Panc1 (cell line): ENCODE results near the gene RXRG. TPM values are rescaled to one million over a fixed set of nuclear protein-coding genes. Genes with fewer than 3 reads are reported as not detected.

Experiments
- ATAC-seq: fragments of 200-7000 bp; cut with Tn5 transposase; 2 replicates; pipeline ENCODE4 v1.9.1; 2020; ENCODE audit warnings: mild to moderate bottlenecking, moderate library complexity
- BruUV-seq: library from RNA; stranded (reverse); fragments of 400-500 nt; replicated peaks from 2 replicates; lab custom pipeline; 2021; lab: Mats Ljungman, UMichigan
- CTCF ChIA-PET: fragments of 300-600 bp; sonication (Branson Sonifier 250); formaldehyde crosslinking; loops from one replicate; lab custom pipeline; 2022; ENCODE audit warnings: antibody characterized with exemption; lab: Charles Lee
- POLR2A ChIA-PET: fragments of 300-600 bp; sonication (Branson Sonifier 250); formaldehyde crosslinking; loops from one replicate; lab custom pipeline; 2022; ENCODE audit warnings: antibody characterized with exemption; lab: Charles Lee
- DNase-seq: peaks from one replicate; pipeline ENCODE4 v3.0.0-alpha.2; 2010; ENCODE audit warnings: low read depth, low spot score
- H3K27ac ChIP-seq: 2 replicates; pipeline ENCODE4 v1.5.1; 2011; ENCODE audit warnings: mild to moderate bottlenecking, low read length, inconsistent platforms
- H3K27me3 ChIP-seq: fragments of 200-500 bp; sonication (Bioruptor generic); 2 replicates; pipeline ENCODE4 v1.6.0; 2014; ENCODE audit warnings: low read length, inconsistent platforms; ENCODE audit not compliant: control insufficient read depth, insufficient read depth
- H3K36me3 ChIP-seq: fragments of 200-500 bp; sonication (Bioruptor generic); 2 replicates; pipeline ENCODE4 v1.5.1; 2014; ENCODE audit warnings: inconsistent platforms, mild to moderate bottlenecking, low read length, moderate library complexity; ENCODE audit not compliant: control insufficient read depth, insufficient read depth
- H3K4me1 ChIP-seq: 2 replicates; pipeline ENCODE4 v1.5.1; 2011; ENCODE audit warnings: inconsistent platforms, mild to moderate bottlenecking, low read length, moderate library complexity; ENCODE audit not compliant: control insufficient read depth, insufficient read depth
- H3K4me3 ChIP-seq, 2 experiments: 2 replicates each; pipeline ENCODE4 v1.5.1; 2011 to 2012; ENCODE audit warnings: low read depth in 2 of 2, low read length in 2 of 2, mild to moderate bottlenecking in 2 of 2, inconsistent platforms in 1 of 2, moderate library complexity in 1 of 2
- H3K9me3 ChIP-seq: fragments of 200-500 bp; sonication (Bioruptor generic); 2 replicates; pipeline ENCODE4 v1.5.1; 2014; ENCODE audit warnings: low read depth, mild to moderate bottlenecking, inconsistent platforms, low read length, moderate library complexity; ENCODE audit not compliant: control insufficient read depth, insufficient read depth
- POLR2AphosphoS5 ChIP-seq: IDR thresholded peaks from 2 replicates; pipeline ENCODE4 v1.6.1; 2012; ENCODE audit warnings: mild to moderate bottlenecking, low read depth, low read length, moderate library complexity
- REST ChIP-seq, 2 experiments: IDR thresholded peaks; 2 replicates each; pipeline ENCODE4 v1.6.1; 2011 to 2012; ENCODE audit warnings: low read depth in 2 of 2, control low read depth in 1 of 2, low read length in 1 of 2, mild to moderate bottlenecking in 1 of 2, moderate library complexity in 1 of 2; ENCODE audit not compliant: insufficient read depth in 1 of 2
- SIN3A ChIP-seq: IDR thresholded peaks from 2 replicates; pipeline ENCODE4 v1.6.1; 2012; ENCODE audit warnings: low read depth, mild to moderate bottlenecking, low read length, moderate library complexity, borderline replicate concordance; ENCODE audit not compliant: insufficient read depth
- TCF7L2 ChIP-seq: IDR thresholded peaks from 2 replicates; pipeline ENCODE4 v1.6.1; 2011; ENCODE audit warnings: mild to moderate bottlenecking, low read depth, low read length, inconsistent platforms
- in situ Hi-C: cut with HindIII; loops from 2 replicates; pipeline ENCODE4 v1.10.0; 2016; ENCODE audit warnings: low sequenced_read_pairs, low pct_unique_long_range_greater_than_20kb
- intact Hi-C: fragments of 100-400 bp; cut with micrococcal nuclease; formaldehyde crosslinking; loops from one replicate; pipeline ENCODE4 v1.10.0; 2022; ENCODE audit not compliant: unreplicated experiment
- total RNA-seq: library from RNA; stranded (reverse); gene quantifications from one replicate; pipeline ENCODE4 v1.2.1, GENCODE V29; 2021; ENCODE audit not compliant: unreplicated experiment
- TF ChIP-seq, protein P1 (sequence below): fragments of 450-650 bp; IDR thresholded peaks from 2 replicates; pipeline ENCODE4 v1.5.1; 2017; ENCODE audit warnings: mild to moderate bottlenecking

RXRG gene
- total RNA-seq, 1 experiment from 2014 or later, result not detected

GRCh38 chr1:165426745-165427144 lies 18.2 kb downstream of the RXRG start:
- no peaks in the 10 kb centered on the region for H3K36me3 ChIP-seq
- ATAC-seq (no peak), DNase-seq (no peak)
- ChIA-PET CTCF (no interaction called here), POLR2A (no interaction called here)
- BruUV-seq, result no TSS peak
- no peaks in the 10 kb centered on the region for H3K27me3 ChIP-seq
- H3K4me3 ChIP-seq, result no peak overlapping the region
- TF ChIP-seq, protein P1, sequence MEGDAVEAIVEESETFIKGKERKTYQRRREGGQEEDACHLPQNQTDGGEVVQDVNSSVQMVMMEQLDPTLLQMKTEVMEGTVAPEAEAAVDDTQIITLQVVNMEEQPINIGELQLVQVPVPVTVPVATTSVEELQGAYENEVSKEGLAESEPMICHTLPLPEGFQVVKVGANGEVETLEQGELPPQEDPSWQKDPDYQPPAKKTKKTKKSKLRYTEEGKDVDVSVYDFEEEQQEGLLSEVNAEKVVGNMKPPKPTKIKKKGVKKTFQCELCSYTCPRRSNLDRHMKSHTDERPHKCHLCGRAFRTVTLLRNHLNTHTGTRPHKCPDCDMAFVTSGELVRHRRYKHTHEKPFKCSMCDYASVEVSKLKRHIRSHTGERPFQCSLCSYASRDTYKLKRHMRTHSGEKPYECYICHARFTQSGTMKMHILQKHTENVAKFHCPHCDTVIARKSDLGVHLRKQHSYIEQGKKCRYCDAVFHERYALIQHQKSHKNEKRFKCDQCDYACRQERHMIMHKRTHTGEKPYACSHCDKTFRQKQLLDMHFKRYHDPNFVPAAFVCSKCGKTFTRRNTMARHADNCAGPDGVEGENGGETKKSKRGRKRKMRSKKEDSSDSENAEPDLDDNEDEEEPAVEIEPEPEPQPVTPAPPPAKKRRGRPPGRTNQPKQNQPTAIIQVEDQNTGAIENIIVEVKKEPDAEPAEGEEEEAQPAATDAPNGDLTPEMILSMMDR, result no peak
- TF ChIP-seq REST (IDR thresholded peaks at IDR 0.05; ENCODE audit: insufficient read depth in 1 of 2, low read depth in 2 of 2, low read length in 1 of 2) (no peak), TCF7L2 (no peak), POLR2AphosphoS5 (no peak), SIN3A (no peak)
- H3K4me1 ChIP-seq, result no peaks in the 10 kb centered on the region
- in situ Hi-C loops, result no loop called here
- intact Hi-C loops, result no loop called here
- no peak overlapping the region for H3K27ac ChIP-seq
- no peaks in the 10 kb centered on the region for H3K9me3 ChIP-seq

DNA sequence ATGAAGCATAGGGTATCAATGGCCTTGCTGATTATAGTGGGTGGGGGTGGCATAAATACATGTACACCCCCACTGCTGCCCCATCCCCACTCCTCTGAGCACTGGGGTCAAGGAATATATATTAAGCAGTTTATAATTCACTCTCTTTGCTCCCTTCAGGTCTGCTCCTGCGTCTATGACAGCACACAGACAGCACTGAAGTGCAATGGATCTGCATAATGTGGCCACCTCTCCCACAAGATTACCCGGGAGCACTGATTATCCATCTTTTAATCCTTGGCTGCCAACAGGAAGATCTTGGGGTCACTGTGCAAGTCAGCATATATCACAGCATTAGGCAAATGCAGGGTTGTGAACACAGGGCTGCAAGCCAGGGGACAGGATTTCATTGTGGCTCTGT lies 19.3 kb downstream of the RXRG start:
- ATAC-seq, result no peak
- in situ Hi-C loops (no loop called here), intact Hi-C loops (no loop called here)
- no peaks in the 10 kb centered on the region for H3K27me3 ChIP-seq
- H3K36me3 ChIP-seq, result no peaks in the 10 kb centered on the region
- no peak overlapping the region for H3K4me3 ChIP-seq
- no TSS peak for BruUV-seq
- TF ChIP-seq REST (IDR thresholded peaks at IDR 0.05; ENCODE audit: insufficient read depth in 1 of 2, low read depth in 2 of 2, low read length in 1 of 2) (no peak), POLR2AphosphoS5 (no peak), SIN3A (no peak)
- CTCF ChIA-PET, result no interaction called here
- POLR2A ChIA-PET, result no interaction called here
- no peaks in the 10 kb centered on the region for H3K4me1 ChIP-seq
- H3K27ac ChIP-seq, result no peak overlapping the region
- DNase-seq, result no peak
- no peaks in the 10 kb centered on the region for H3K9me3 ChIP-seq
